HG03378 (cell line): ENCODE results near the gene DPP8.
"Not testable (repeated sequence)": the region's sequence is repeated elsewhere in the genome, so short reads cannot be mapped to it uniquely, and the experiment has no call there.

Experiments
- ATAC-seq: cut with Tn5 transposase; IDR thresholded peaks from one replicate; pipeline ENCODE4 v1.9.1; 2021; ENCODE audit warnings: mild to moderate bottlenecking, moderate library complexity; ENCODE audit not compliant: unreplicated experiment

Gene DPP8

DNA sequence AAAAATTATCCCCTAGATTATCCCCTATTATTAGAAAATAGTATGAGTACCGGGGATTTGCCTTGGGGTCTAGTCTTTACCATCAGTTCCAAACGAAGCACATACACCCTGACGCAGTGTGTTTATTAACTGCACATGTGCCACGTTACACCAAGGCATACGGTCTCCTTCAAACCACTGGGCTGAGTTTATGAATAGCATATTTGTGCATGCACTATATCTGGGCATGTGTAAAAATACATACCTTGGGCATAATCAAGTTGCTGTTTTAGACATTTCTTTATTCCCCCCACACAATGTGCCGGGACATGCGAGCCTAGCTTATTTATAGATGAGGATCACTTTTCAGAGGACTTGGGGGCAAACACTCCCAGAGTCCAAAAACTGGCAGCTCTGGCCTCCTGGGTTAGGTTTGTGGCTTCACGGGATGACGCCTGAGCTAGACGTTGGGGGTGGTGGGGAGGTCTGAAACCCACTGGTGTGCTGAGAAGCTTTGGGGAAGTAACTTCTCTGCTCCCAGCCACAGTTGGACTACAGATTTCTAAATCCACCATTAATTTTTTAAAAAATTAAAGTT lies 111.0 kb downstream of the DPP8 start:
- ATAC-seq, result no peak

DNA sequence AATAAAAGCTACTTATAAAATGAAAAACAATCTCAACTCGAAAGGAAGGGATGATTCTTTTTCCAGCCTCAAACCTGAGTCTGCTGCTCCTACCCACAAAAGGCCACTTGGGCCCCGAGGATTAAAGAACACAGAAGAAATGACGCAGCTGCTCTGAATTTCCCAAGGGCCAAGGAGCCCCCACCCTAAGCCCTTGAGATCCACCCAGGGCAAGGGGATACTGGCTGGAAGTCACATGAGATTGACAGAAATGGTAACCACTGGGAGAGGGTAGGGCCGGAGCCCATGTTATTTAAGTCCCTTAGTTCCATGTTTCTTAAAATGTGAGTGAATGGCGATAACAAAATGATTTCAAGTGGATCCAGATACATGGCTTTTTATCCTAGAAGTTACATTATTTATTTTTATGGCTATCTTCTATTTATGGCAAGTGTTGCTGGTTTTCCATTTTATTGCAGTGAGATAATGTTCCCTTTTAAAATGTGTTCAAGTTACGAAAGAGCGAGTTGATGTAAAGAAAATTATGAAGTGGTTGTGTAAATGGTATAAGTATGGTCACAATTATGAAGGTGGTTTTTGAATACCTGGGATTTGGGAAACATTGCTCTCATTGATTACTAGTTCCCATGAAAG lies 111.6 kb downstream of the DPP8 start:
- ATAC-seq, result no peak

DNA sequence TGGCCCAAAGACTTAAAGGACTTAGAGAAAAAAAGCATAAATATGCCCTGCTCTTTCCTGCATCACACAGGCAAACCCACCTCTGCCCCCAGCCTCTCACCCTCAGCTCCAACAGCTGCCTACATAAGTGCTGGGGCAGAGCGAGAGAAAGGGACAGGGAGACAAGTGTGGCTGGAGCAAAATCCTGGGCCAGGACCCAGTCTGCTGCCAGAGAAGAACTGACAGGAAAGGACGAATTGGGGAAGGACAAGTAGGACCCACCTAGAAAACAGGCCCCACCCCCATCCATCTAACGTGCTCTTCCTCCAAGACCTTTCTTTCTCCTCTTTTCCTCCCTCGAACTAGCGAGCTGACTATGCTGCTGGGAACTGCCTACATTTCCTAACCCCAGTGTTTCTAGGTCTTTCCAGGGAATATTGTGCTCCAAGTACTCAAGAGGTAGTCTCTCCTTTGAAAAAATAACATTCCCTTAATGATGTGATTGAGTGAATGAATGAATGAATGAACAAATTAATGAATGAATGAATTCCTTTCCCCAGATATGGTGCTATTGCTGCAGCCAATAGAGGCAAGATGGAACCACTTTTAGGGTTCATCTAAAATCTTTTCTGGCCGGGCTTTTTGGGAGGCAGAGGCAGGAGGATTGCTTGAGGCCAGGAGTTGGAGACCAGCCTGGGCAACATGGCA lies 113.2 kb downstream of the DPP8 start:
- no peak for ATAC-seq

DNA sequence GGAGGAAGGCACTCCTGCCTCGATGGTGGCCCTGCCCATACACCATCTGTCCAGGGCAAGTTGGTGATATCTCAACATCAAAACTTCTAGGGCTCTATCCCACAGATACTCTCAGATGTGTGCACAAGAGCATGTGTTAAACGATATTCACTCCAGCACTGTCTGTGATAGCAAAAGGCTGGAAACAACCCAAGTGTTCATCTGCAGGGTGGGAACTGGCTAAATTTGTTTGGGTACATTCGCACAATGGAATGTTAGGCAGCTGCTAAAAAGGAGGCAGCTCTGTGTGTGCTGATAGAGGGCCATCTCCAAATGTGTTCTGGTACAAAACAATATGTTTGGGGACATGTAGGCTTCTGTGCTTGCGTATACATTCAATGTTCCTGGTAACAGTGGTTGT lies 114.5 kb downstream of the DPP8 start:
- ATAC-seq, result no peak

DNA sequence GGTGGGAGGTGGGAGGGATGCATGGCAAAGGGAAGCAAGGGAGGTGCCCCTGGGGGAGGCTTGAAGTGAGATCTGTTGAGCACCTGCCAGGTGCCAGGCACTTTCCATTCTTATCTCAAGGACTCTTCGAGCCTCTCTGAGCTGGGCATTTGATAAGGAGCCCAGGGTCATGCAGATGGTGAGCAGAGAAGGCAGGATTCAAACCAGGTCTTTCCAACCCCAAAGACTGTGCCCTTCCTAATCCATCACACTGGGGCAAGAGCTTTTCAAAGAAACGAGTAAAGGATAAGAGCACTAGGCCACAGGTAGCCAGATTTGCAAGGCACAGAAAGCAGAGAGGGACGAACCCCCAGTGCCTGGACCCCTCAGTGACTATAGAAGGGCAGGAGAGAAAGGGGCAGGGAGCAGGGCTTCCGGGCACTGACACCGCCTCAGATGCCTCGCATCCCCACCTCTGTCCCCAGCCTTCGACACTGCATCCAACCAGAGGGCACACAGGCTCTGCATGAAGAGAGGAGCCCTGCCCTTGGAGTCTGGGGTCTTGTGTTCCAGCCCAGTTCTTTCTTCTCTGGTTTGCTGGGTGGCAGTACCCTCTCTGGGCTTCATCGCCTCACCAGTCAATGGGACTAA lies 115.8 kb downstream of the DPP8 start:
- ATAC-seq, result no peak

DNA sequence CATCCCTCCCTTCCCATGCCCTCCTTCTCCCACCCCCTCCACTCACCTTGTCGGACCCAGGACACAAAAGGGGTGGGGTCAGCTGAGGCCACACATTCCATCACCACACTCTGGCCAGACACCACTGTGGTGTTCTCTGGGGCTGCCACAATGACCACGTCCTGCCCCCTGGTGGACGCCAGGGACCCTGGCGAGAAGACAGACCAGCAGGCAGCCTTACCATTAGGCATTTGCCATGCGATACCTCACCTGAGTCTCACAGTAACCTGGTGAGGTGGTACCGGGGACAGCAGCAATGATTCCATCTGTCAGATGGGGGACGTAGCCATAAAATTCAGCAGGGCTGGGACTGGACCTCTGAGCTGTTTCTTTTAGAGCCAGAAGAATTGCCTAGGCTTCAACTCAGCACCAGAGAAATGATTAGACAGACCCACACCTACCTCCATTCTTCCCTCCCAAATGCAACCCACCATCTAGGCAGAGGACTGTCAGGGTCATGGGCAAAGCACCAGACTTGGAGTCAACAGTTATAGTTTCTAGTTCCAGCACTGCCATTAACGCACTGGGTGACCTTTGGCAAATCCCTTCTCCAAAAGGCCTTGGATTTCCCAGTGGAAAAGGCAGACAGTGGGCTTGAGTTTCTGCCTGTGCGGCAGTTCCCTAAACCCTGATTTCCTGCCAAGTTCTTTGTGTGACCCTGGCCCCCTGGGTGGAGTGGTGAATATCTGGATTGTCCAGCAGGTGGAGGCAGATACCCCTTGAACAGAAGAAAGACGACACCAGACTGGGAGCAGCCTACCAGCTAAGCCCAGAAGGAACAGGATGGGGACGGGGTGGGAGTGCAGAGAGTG lies 116.5 kb downstream of the DPP8 start:
- ATAC-seq, result no peak

DNA sequence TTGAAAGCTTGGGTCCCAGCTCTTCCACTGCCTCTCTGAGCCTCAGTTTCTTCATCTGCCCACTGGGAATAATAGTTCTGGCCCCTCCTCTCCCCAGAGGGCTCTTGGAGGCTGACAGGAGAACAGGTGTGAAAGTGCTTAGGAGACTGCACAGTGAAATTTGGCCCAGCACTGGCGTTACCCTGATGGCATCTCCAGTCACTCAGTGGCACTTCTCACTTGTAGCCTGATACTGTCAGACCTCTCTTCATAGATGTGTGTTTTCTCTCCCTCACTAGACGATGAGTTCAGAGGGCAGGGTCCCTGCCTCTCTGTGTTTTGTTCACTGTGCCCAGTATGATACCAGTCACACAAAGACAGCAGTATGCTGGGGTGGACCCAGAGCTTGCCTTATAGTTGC lies 117.5 kb downstream of the DPP8 start:
- ATAC-seq, result no peak

DNA sequence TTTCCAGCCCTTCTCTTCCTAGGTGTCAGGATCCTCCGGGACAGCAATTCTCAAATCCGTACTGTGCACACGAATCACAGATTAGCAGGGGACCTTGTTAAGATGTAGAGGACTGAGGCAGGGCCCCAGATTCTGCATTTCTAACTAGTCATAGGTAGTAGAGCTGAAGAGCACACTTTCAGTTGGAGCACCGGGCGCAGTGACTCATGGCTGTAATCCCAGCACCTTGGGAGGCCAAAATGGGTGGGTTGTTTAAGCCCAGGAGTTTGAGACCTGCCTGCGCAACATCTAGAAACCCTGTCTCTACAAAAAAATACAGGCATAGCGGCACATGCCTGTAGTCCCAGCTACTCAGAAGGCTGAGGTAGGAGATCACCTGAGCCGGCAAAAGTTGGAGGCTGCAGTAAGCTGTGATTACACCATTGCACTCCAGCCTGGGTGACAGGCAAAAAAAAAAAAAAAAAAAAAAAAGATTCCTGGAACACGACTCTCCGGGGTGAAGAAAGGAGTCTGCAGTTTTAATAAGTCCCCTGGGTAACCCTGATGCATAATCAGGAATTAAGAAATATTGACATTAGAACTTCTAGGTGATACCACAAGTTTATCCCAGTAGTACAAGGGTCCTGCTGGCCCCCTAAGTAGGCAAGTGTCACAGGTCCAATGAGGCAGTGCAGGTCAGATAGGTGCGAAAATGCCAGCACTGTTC lies 118.3 kb downstream of the DPP8 start:
- ATAC-seq, result no peak

DNA sequence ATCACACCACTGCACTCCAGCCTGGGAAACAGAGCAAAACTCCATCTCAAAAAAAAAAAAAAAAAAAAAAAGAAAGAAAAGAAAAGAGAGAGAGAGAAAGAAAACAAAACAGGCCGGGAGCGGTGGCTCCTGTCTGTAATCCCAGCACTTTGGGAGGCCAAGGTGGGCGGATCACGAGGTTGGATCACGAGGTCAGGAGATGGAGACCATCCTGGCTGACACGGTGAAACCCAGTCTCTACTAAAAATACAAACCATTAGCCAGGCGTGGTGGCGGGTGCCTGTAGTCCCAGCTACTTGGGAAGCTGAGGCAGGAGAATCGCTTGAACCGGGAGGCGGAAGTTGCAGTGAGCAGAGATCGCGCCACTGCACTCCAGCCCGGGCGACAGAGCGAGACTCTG lies 119.0 kb downstream of the DPP8 start:
- ATAC-seq, result not testable (repeated sequence)

DNA sequence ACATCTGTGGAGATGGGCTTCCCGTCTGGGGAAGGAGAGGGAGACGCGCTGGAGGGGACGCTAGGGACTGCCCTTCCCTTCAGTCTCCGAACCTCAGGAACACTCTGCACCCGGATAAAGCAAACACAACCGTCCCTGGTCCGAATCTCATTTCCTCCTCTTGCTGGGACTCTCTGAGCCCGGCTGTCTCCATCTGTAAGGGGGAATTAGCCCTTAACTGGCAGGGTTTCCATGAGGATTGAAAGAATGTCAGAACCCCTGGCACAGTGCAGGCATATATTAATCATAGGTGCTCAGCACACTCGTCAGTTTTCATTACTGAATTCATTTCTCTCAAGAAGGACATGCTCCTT lies 120.5 kb downstream of the DPP8 start:
- ATAC-seq, result no peak

DNA sequence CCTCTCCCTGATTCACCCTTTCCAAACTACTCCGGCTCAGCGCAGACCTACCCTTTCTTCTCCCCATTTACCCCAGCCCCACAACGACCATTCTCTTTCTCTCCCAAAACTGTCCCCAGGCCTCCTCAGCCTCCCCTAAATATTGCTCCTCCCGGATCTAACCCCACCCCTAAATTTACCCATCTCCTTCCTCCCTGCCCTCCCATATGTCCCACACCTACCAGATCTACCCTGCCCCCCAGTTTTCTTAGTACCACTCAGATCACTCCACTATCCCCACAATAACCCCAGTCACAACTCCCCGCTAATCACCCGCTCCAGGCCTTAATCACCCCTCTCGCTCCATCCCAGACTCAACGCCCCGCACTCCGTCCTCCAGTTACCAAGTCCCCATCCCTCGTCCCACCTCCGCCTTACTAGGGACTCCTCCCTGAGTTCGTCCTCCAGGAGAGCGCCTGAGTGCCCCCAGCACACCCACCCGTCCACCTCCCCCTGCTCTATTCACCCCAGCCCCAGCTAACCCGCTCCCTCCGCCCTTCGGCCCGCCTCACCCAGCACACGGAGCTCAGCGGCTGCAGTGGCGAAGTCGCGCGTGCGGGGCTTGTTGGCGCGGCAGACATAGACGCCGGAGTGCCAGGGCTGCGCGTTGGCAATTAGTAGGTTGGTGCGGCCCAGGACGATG lies 121.1 kb downstream of the DPP8 start:
- ATAC-seq, result no peak

DNA sequence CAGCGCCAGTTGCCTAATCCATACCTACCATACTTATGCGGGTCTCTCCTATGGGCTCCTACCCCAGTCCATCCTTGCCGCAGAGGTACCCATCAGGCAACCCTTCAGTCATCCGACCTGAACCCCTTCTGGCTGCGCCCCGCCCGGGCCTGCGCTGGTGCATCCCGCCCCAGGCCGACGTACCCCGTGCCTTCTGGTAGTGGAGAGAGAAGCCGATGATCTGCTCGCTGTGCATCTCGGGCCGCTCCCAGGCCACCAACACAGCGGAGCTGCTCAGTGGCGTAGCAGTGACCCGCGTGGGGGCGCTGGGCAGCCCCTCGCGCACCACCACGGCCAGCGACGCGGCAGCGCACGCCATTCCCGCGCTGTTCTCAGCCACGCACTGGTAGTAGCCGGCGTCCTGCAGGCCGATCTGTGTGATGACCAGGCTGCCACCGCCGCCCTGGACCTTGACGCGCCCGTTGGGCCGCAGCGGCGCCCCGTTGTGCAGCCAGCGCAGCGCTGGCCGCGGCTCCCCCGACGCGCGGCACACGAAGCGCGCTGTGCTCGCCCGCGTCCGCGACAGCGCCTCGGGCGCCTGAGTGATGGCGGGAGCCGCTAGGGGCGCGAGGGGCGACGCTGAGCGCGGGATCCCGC lies 121.8 kb downstream of the DPP8 start:
- ATAC-seq, result no peak

DNA sequence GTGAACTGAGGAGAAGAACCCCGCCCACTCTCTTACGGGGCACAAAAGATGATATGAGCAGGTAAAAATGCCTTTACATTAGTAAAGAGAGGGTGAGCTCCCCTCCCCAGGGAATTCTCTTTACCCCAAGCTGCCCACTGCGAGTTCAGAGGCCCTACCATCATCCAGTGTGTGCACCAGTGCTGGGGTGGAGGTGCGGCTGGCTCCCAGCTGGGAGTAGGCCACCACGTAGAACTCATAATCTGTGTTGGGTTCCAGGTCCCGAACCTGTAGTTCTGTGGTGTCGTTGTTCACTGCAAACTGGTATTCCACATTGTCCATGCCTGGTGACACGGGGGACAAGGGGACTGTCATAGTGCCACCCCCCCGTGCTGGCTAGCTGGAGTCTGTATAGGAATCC lies 122.6 kb downstream of the DPP8 start:
- ATAC-seq, result no peak

DNA sequence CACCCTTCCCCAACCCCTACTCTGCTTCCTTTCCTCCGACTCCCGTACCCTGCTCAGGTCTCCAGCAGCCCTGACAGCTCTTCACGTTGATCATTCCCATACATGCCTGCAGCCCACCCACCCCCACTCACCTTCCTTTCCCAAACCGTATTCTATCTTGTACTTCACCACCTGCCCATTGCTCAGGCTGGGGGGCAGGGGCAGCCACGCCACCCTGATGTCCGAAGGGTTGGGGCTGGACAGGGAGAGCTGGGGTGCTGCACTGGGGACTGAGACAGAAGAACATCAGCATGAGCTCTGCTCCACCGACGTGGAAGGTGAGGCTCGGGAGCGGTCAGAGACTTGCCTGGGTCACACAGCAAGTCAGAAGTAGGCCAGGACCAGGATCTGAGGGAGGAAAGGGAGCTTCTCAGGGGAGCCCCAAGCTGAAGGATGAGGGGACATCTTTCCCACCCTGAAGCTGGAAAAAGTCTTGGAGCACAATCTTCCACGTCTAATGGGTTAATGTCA lies 123.2 kb downstream of the DPP8 start:
- no peak for ATAC-seq

DNA sequence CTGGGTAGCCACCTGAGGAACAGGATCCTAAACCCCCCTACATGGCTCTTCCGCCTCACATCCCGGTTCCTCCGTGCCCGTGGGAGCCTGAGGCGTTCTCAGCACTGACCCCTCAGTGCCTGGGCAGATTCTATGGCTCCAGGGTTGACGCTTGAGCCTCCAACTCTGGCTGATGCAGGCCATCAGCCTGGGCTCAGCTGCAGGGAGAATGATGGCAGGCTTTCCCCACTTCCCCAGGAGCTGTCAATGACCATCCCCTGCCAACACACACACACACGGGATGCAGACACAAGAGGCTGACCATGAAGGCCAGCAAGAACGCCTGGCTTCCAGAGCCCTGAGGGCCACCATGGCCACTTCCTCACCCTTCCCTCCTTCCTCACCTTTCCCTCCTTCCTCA lies 123.9 kb downstream of the DPP8 start:
- no peak for ATAC-seq

DNA sequence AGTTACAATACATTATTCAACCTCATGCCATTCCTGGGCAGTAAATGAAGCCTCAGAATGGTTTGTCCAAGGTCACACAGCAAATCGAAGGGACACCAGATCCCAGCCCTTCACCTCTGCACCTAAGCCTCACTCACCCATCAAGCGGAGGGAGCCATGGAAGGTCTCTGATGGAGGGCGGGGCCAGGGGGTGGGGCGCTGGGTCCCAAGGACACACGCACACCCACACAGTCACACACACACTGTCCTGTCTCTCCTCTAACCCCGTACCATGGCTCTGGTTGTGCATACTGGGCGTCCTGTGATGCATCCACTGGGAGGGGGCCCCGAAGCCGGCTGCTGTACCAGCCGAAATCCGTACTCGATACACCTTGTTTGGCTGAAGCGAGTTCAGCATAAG lies 124.4 kb downstream of the DPP8 start:
- no peak for ATAC-seq
